Endothelial cell of umbilical vein (primary cell): Measurements from ENCODE around the gene ENDOD1. TPM values are rescaled to one million over a fixed set of nuclear protein-coding genes. Genes with fewer than 3 reads are reported as not detected.

ENCODE experiments used
- BruUV-seq: library from RNA; stranded (reverse); fragments of 400-500 nt; replicated peaks from 2 replicates; lab custom pipeline; 2021; lab: Mats Ljungman, UMichigan
- CTCF ChIA-PET: fragments of 300-600, 350-600 bp; sonication (Branson Sonifier 250); formaldehyde crosslinking; loops from one replicate; lab custom pipeline; 2021; ENCODE audit warnings: antibody characterized with exemption, inconsistent platforms; lab: Charles Lee
- POLR2A ChIA-PET: fragments of 300-600, 350-600 bp; sonication (Branson Sonifier 250); formaldehyde crosslinking; loops from one replicate; lab custom pipeline; 2021; ENCODE audit warnings: antibody characterized with exemption, inconsistent platforms; lab: Charles Lee
- DNase-seq: peaks from one replicate; pipeline ENCODE4 v3.0.0-alpha.2; 2011; ENCODE audit warnings: low read depth, low spot score
- FAIRE-seq: peaks from 2 replicates; lab custom pipeline; 2011; peaks lifted over from hg19 to GRCh38; lab: Jason Lieb, UNC
- H2AFZ ChIP-seq: 2 replicates; pipeline ENCODE4 v1.6.0; 2012; ENCODE audit warnings: low read depth, low read length, control low read depth, inconsistent platforms
- H3K27ac ChIP-seq: 2 replicates; pipeline ENCODE4 v1.5.1; 2011; ENCODE audit warnings: low read depth, mild to moderate bottlenecking, control low read depth, low read length, moderate library complexity; ENCODE audit not compliant: insufficient read depth
- H3K27me3 ChIP-seq, 2 experiments: 2 replicates each; pipeline versions ENCODE4 v1.6.0 to v1.6.1; 2011; ENCODE audit warnings: low read length in 2 of 2, mixed read lengths in 1 of 2; ENCODE audit not compliant: control insufficient read depth in 2 of 2, insufficient read depth in 2 of 2
- H3K36me3 ChIP-seq, 2 experiments: 2 replicates in 1 of 2; 3 replicates in 1 of 2; pipeline ENCODE4 v1.5.1; 2011; ENCODE audit warnings: low read length in 2 of 2, mild to moderate bottlenecking in 1 of 2, moderate library complexity in 1 of 2; ENCODE audit not compliant: control insufficient read depth in 2 of 2, insufficient read depth in 2 of 2; ENCODE audit errors: extremely low read depth in 1 of 2
- H3K4me1 ChIP-seq: 3 replicates; pipeline ENCODE4 v1.5.1; 2011; ENCODE audit warnings: mild to moderate bottlenecking, low read length; ENCODE audit not compliant: control insufficient read depth, insufficient read depth; ENCODE audit errors: extremely low read depth
- H3K4me2 ChIP-seq: 2 replicates; pipeline ENCODE4 v1.6.1; 2011; ENCODE audit warnings: low read length, control low read depth, mixed read lengths; ENCODE audit not compliant: insufficient read depth
- H3K4me3 ChIP-seq, 3 experiments: fragments of 200-600 bp in 1 of 3; sonication (generic), shearing (Covaris generic) in 1 of 3; replicated peaks in 1 of 3; 2 replicates each; pipeline ENCODE4 v1.5.1; 2011 to 2016; ENCODE audit warnings: control low read depth in 3 of 3, low read length in 3 of 3, mild to moderate bottlenecking in 2 of 3, inconsistent platforms in 1 of 3, low read depth in 1 of 3, moderate library complexity in 1 of 3; ENCODE audit not compliant: insufficient read depth in 1 of 3
- H3K79me2 ChIP-seq: 2 replicates; pipeline ENCODE4 v1.6.0; 2012; ENCODE audit warnings: low read length, inconsistent platforms; ENCODE audit not compliant: control insufficient read depth, insufficient read depth
- H3K9ac ChIP-seq: replicated peaks from 2 replicates; pipeline ENCODE3; 2011; ENCODE audit warnings: low read length, control low read depth; ENCODE audit not compliant: insufficient read depth; ENCODE audit errors: extremely low read depth
- H3K9me1 ChIP-seq: replicated peaks from 3 replicates; pipeline ENCODE4 v1.6.0; 2011; ENCODE audit warnings: mild to moderate bottlenecking, low read length; ENCODE audit not compliant: control insufficient read depth, insufficient read depth; ENCODE audit errors: extremely low read depth
- H3K9me3 ChIP-seq: replicated peaks from 2 replicates; pipeline ENCODE4 v1.5.1; 2012; ENCODE audit warnings: low read length, inconsistent platforms; ENCODE audit not compliant: control insufficient read depth, insufficient read depth
- H4K20me1 ChIP-seq: replicated peaks from 2 replicates; pipeline ENCODE3; 2011; ENCODE audit warnings: mild to moderate bottlenecking, low read length; ENCODE audit not compliant: control insufficient read depth, insufficient read depth; ENCODE audit errors: extremely low read depth
- EZH2 ChIP-seq: IDR thresholded peaks from 2 replicates; pipeline ENCODE4 v1.6.1; 2012; ENCODE audit warnings: borderline replicate concordance, low read depth, mild to moderate bottlenecking, moderate library complexity, low read length, inconsistent platforms; ENCODE audit not compliant: severe bottlenecking
- FOS ChIP-seq: IDR thresholded peaks from 2 replicates; pipeline ENCODE4 v1.6.1; 2011; ENCODE audit warnings: mild to moderate bottlenecking, low read length, moderate library complexity, borderline replicate concordance; ENCODE audit not compliant: insufficient read depth
- GATA2 ChIP-seq: IDR thresholded peaks from 2 replicates; pipeline ENCODE4 v1.7.0; 2011; ENCODE audit warnings: low read depth, mild to moderate bottlenecking, moderate library complexity, mixed read lengths, low read length; ENCODE audit not compliant: insufficient read length, insufficient read depth
- JUN ChIP-seq: IDR thresholded peaks from 2 replicates; pipeline ENCODE4 v1.6.1; 2011; ENCODE audit warnings: borderline replicate concordance, low read depth; ENCODE audit not compliant: insufficient read length, insufficient read depth
- MYC ChIP-seq: IDR thresholded peaks from one replicate; pipeline ENCODE4 v1.6.1; 2011; ENCODE audit warnings: mild to moderate bottlenecking, low read depth, low read length
- POLR2A ChIP-seq: IDR thresholded peaks from 2 replicates; pipeline ENCODE4 v1.6.1; 2012; ENCODE audit warnings: low read depth, mild to moderate bottlenecking, control low read depth, low read length
- POLR2AphosphoS5 ChIP-seq: IDR thresholded peaks from 2 replicates; pipeline ENCODE4 v1.6.1; 2012; ENCODE audit warnings: low read depth, mild to moderate bottlenecking, control low read depth, low read length, moderate library complexity; ENCODE audit not compliant: insufficient read depth
- dilution Hi-C: fragments of 300-500 bp; cut with MboI; formaldehyde crosslinking; loops from one replicate; pipeline ENCODE4 v1.15.0; 2019; ENCODE audit warnings: low sequenced_read_pairs; ENCODE audit not compliant: extremely low pct_ligation_motif_present
- intact Hi-C: fragments of 100-400 bp; cut with micrococcal nuclease; formaldehyde crosslinking; loops from one replicate; pipeline ENCODE4 v1.10.0; 2022
- polyA plus RNA-seq, 4 experiments: library from polyadenylated mRNA; depleted of rRNA in 3 of 4; stranded (reverse) in 3 of 4; unstranded in 1 of 4; fragments of >200 nt; gene quantifications; 2 replicates each; pipeline versions ENCODE4 v1.2.1 to v1.2.3, GENCODE V29; 2011 to 2012; ENCODE audit warnings: missing spikeins in 1 of 4
- total RNA-seq: library from RNA; stranded (reverse); gene quantifications from 2 replicates; pipeline ENCODE4 v1.2.3, GENCODE V29; 2021
- TF ChIP-seq, protein P1 (sequence below): IDR thresholded peaks from 2 replicates; pipeline ENCODE4 v1.6.1; 2011; ENCODE audit not compliant: insufficient read depth, insufficient read length
- TF ChIP-seq, protein P2 (sequence below), 2 donors: IDR thresholded peaks; 1 replicate in 1 of 2; 2 replicates in 1 of 2; pipeline ENCODE4 v1.5.1; 2011; ENCODE audit warnings: low read length in 2 of 2, mild to moderate bottlenecking in 2 of 2, moderate library complexity in 2 of 2, control low read depth in 1 of 2, inconsistent platforms in 1 of 2, low read depth in 1 of 2; ENCODE audit not compliant: insufficient read depth in 1 of 2; ENCODE audit errors: extremely low read depth in 1 of 2

Gene ENDOD1
- total and polyA plus RNA-seq, 2 donors (not counting 3 experiments of a cell fraction or from before 2014, with no cell fraction given): 10.5 to 20.5 TPM

DNA sequence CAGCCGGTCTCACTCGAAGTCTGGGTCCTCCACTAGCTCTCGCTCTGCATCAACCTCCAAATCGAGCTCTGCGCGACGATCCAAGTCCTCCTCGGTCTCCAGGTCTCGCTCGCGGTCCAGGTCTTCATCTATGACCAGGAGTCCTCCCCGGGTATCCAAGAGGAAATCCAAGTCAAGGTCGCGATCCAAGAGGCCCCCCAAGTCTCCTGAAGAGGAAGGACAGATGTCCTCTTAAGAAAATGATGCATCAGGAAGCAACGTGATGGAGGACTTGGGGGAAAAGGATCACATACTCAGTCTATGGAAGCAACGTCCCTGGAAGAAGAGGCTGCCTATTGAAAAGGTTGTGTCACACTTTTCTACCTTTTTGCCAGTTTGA is 21.8 kb upstream of the ENDOD1 start:
- no peak for TF ChIP-seq GATA2
- no peak for TF ChIP-seq FOS
- TF ChIP-seq MYC: no peak
- TF ChIP-seq POLR2AphosphoS5: no peak
- TF ChIP-seq, protein P1, sequence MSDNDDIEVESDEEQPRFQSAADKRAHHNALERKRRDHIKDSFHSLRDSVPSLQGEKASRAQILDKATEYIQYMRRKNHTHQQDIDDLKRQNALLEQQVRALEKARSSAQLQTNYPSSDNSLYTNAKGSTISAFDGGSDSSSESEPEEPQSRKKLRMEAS: no peak
- TF ChIP-seq, protein P2, sequence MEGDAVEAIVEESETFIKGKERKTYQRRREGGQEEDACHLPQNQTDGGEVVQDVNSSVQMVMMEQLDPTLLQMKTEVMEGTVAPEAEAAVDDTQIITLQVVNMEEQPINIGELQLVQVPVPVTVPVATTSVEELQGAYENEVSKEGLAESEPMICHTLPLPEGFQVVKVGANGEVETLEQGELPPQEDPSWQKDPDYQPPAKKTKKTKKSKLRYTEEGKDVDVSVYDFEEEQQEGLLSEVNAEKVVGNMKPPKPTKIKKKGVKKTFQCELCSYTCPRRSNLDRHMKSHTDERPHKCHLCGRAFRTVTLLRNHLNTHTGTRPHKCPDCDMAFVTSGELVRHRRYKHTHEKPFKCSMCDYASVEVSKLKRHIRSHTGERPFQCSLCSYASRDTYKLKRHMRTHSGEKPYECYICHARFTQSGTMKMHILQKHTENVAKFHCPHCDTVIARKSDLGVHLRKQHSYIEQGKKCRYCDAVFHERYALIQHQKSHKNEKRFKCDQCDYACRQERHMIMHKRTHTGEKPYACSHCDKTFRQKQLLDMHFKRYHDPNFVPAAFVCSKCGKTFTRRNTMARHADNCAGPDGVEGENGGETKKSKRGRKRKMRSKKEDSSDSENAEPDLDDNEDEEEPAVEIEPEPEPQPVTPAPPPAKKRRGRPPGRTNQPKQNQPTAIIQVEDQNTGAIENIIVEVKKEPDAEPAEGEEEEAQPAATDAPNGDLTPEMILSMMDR (IDR thresholded peaks at IDR 0.05; ENCODE audit: extremely low read depth in 1 of 2, insufficient read depth in 1 of 2, low read depth in 1 of 2, low read length in 2 of 2): no peak
- TF ChIP-seq EZH2: no peak
- TF ChIP-seq JUN: no peak
- no peak for TF ChIP-seq POLR2A
- Histone ChIP-seq H2AFZ (peak overlapping the region; percentile 65), H3K4me1 (peaks cover 19% of the 10 kb centered on the region), H3K9me3 (no peaks in the 10 kb centered on the region), H3K27me3 (peaks cover 0 to 1% of the 10 kb centered on the region in 2 experiments), H3K9ac (peak overlapping the region; percentile 75), H4K20me1 (no peaks in the 10 kb centered on the region), H3K27ac (peak overlapping the region; percentile 62), H3K9me1 (no peaks in the 10 kb centered on the region), H3K79me2 (peaks cover 16% of the 10 kb centered on the region), H3K36me3 (no peaks in the 10 kb centered on the region), H3K4me3 (peak overlapping the region; percentile 78 to 98 (median 79)), H3K4me2 (peak overlapping the region; percentile 99)
- dilution Hi-C loops (no loop called here), intact Hi-C loops (loop anchor here (1.0 to 2.0 kb wide), 9 partner anchors 21 to 722 kb away; partner anchors contain the start of genes CEP57, CWC15, ENDOD1 and KDM4D)
- ChIA-PET POLR2A (interaction anchor here (0.8 to 1.6 kb wide), 4 partner anchors 22 to 95 kb away, joined by 3 to 9 read pairs (median 6); partner anchors contain the start of genes CWC15 and KDM4D), CTCF (interaction anchor here (0.7 to 6.7 kb wide), 23 partner anchors 9 to 1360 kb away, joined by 3 to 96 read pairs (median 5); partner anchors contain the start of genes ENDOD1, KDM4F, MAML2 and SESN3)
- no peak for DNase-seq
- TSS peak; percentile 62 for BruUV-seq
- no peak for FAIRE-seq
